Body of pancreas (tissue), 4 donors: Measurements from ENCODE around the gene WDR86. TPM values are rescaled to one million over a fixed set of nuclear protein-coding genes. Genes with fewer than 3 reads are reported as not detected.

Experiments used
- ATAC-seq: fragments of 150-250 bp; one replicate; pipeline ENCODE4 v1.9.1; 2016
- DNase-seq, 4 donors: peaks; one replicate each; pipeline ENCODE4 v3.0.0-alpha.2; 2019
- H3K27ac ChIP-seq, 4 donors: fragments of 200-600 bp; sonication (generic); 1 replicate in 3 of 4; 2 replicates in 1 of 4; pipeline versions ENCODE4 v1.5.1 to v1.6.1; 2016 to 2019; ENCODE audit warnings: mild to moderate bottlenecking in 1 of 4, mixed read lengths in 1 of 4, moderate library complexity in 1 of 4
- H3K27me3 ChIP-seq, 2 donors: fragments of 200-600 bp; sonication (generic); one replicate each; pipeline ENCODE4 v1.6.0; 2016; ENCODE audit warnings: mild to moderate bottlenecking in 1 of 2
- H3K36me3 ChIP-seq, 2 donors: fragments of 200-600 bp; sonication (generic); replicated peaks in 1 of 2; 2 replicates each; pipeline ENCODE4 v1.5.1; 2016; ENCODE audit warnings: low read depth in 2 of 2; ENCODE audit not compliant: insufficient read depth in 1 of 2
- H3K4me1 ChIP-seq: fragments of 200-600 bp; sonication (generic); one replicate; pipeline ENCODE4 v1.6.0; 2016
- H3K4me3 ChIP-seq, 2 donors: fragments of 200-600 bp; sonication (generic); 1 replicate in 1 of 2; 2 replicates in 1 of 2; pipeline ENCODE4 v1.5.1; 2016 to 2019
- H3K9me3 ChIP-seq, 3 donors: fragments of 200-600 bp; sonication (generic); 1 replicate in 2 of 3; 2 replicates in 1 of 3; pipeline ENCODE4 v1.5.1; 2016
- CTCF ChIP-seq, 7 experiments: fragments of 450-650 bp in 4 of 7; fragments of 200-600 bp in 3 of 7; sonication (generic) in 3 of 7; IDR thresholded peaks; one replicate each; pipeline ENCODE4 v1.5.1; 2016 to 2019; ENCODE audit warnings: antibody characterized with exemption in 7 of 7
- POLR2A ChIP-seq, 3 donors: fragments of 450-650 bp; IDR thresholded peaks; one replicate each; pipeline ENCODE4 v1.6.1; 2016; ENCODE audit warnings: antibody characterized with exemption in 3 of 3, mild to moderate bottlenecking in 2 of 3
- WGBS, 2 donors: methylation state at CpG; one replicate each; pipeline ENCODE4 v1.1.5; 2017; 5-methylcytosine and 5-hydroxymethylcytosine counted together
- intact Hi-C: fragments of 100-400 bp; cut with DNase I; formaldehyde crosslinking; loops from one replicate; pipeline ENCODE4 v1.15.1; 2023
- total RNA-seq, 2 donors: library from RNA; depleted of rRNA; stranded (reverse); fragments of >200 nt; gene quantifications; one replicate each; pipeline ENCODE4 v1.1.0, GENCODE V29; 2016

WDR86 gene
- total RNA-seq, 2 donors from 2014 or later = 3.9 to 11.2 TPM

- DNase-seq (no peak), ATAC-seq (no peak)
- intact Hi-C loops = no loop called here
- H3K4me3 ChIP-seq = no peak overlapping the region
- peak overlapping the region in 1 of 4 donors; percentile 10 for H3K27ac ChIP-seq
- no peaks in the 10 kb centered on the region for H3K27me3 ChIP-seq
- peaks cover 40% of the 10 kb centered on the region for H3K4me1 ChIP-seq
- no peak for TF ChIP-seq POLR2A (IDR thresholded peaks at IDR 0.05)
- no peak for TF ChIP-seq CTCF (IDR thresholded peaks at IDR 0.05)
- 61 to 63% methylated on average over 2 of the region's 2 CpGs for whole genome bisulfite sequencing, 2 donors
- H3K9me3 ChIP-seq = no peaks in the 10 kb centered on the region
- H3K36me3 ChIP-seq = peaks cover 0 to 5% of the 10 kb centered on the region in 2 donors
Measured at GRCh38 chr7:151346470-151346769, 63.4 kb downstream of the WDR86 start.

- TF ChIP-seq POLR2A (IDR thresholded peaks at IDR 0.05) = no peak
- Histone ChIP-seq H3K9me3 (no peaks in the 10 kb centered on the region), H3K4me3 (no peak overlapping the region), H3K4me1 (peaks cover 43% of the 10 kb centered on the region), H3K27me3 (no peaks in the 10 kb centered on the region), H3K27ac (peak overlapping the region in 1 of 4 donors; percentile 10), H3K36me3 (peaks cover 0 to 5% of the 10 kb centered on the region in 2 donors)
- no peak for DNase-seq
- ATAC-seq = no peak
- intact Hi-C loops = no loop called here
- 60 to 66% methylated on average over 2 of the region's 2 CpGs for WGBS, 2 donors
Measured at GRCh38 chr7:151345576-151346469, 64.0 kb downstream of the WDR86 start.

GRCh38 chr7:151343516-151343915 is 66.3 kb downstream of the WDR86 start:
- no peak overlapping the region for H3K4me3 ChIP-seq
- ATAC-seq = no peak
- no peaks in the 10 kb centered on the region for H3K9me3 ChIP-seq
- intact Hi-C loops = no loop called here
- DNase-seq = no peak
- WGBS, 2 donors = 91 to 93% methylated on average over 9 of the region's 9 CpGs
- peaks cover 0 to 5% of the 10 kb centered on the region in 2 donors for H3K36me3 ChIP-seq
- no peaks in the 10 kb centered on the region for H3K27me3 ChIP-seq
- no peak for TF ChIP-seq CTCF (IDR thresholded peaks at IDR 0.05)
- no peak for TF ChIP-seq POLR2A (IDR thresholded peaks at IDR 0.05)
- peaks cover 30% of the 10 kb centered on the region for H3K4me1 ChIP-seq
- H3K27ac ChIP-seq = no peak overlapping the region

- peak overlapping the region in 1 of 4 donors; percentile 88 for H3K27ac ChIP-seq
- TF ChIP-seq CTCF (IDR thresholded peaks at IDR 0.05) (no peak), POLR2A (IDR thresholded peaks at IDR 0.05) (no peak)
- ATAC-seq (no peak), DNase-seq (no peak)
- H3K9me3 ChIP-seq = no peaks in the 10 kb centered on the region
- no peaks in the 10 kb centered on the region for H3K27me3 ChIP-seq
- 48% methylated on average over 8 of the region's 8 CpGs for WGBS, 2 donors
- intact Hi-C loops = no loop called here
- peak overlapping the region; percentile 50 to 68 for H3K4me3 ChIP-seq
- H3K36me3 ChIP-seq = peaks cover 0 to 5% of the 10 kb centered on the region in 2 donors
- peaks cover 30% of the 10 kb centered on the region for H3K4me1 ChIP-seq
Measured at GRCh38 chr7:151342811-151343210, 67.0 kb downstream of the WDR86 start.

GRCh38 chr7:151342102-151342646 is 67.7 kb downstream of the WDR86 start:
- Histone ChIP-seq H3K36me3 (peaks cover 0 to 5% of the 10 kb centered on the region in 2 donors), H3K4me1 (peaks cover 30% of the 10 kb centered on the region), H3K27me3 (no peaks in the 10 kb centered on the region), H3K4me3 (peak overlapping the region; percentile 50 to 68), H3K27ac (peak overlapping the region; percentile 5 to 88 (median 56)), H3K9me3 (no peaks in the 10 kb centered on the region)
- intact Hi-C loops = no loop called here
- 0 to 2% methylated on average over 11 of the region's 11 CpGs for WGBS, 2 donors
- no peak for TF ChIP-seq POLR2A (IDR thresholded peaks at IDR 0.05)
- no peak for TF ChIP-seq CTCF (IDR thresholded peaks at IDR 0.05)
- ATAC-seq = no peak
- DNase-seq = no peak
